Osteoblast (primary cell): ENCODE data around the gene BIK. TPM values are rescaled to one million over a fixed set of nuclear protein-coding genes. Genes with fewer than 3 reads are reported as not detected.

Experiments used
- DNase-seq: peaks from one replicate; pipeline ENCODE4 v3.0.0; 2011; ENCODE audit warnings: low spot score, mixed read lengths; ENCODE audit not compliant: insufficient read length; ENCODE audit errors: missing footprints
- H2AFZ ChIP-seq: 2 replicates; pipeline ENCODE4 v1.6.0; 2011; ENCODE audit warnings: mild to moderate bottlenecking, low read length
- H3K27ac ChIP-seq: 2 replicates; pipeline ENCODE4 v1.5.1; 2011; ENCODE audit warnings: mild to moderate bottlenecking, low read depth, low read length, moderate library complexity
- H3K27me3 ChIP-seq: 2 replicates; pipeline ENCODE4 v1.6.0; 2012; ENCODE audit warnings: mild to moderate bottlenecking, control low read depth, inconsistent platforms, low read length, moderate library complexity; ENCODE audit not compliant: insufficient read depth
- H3K36me3 ChIP-seq: 2 replicates; pipeline ENCODE4 v1.5.1; 2011; ENCODE audit warnings: mild to moderate bottlenecking, low read length, control low read depth, moderate library complexity; ENCODE audit not compliant: insufficient read depth
- H3K4me1 ChIP-seq: 2 replicates; pipeline ENCODE4 v1.5.1; 2011; ENCODE audit warnings: mild to moderate bottlenecking, low read length, control low read depth, moderate library complexity; ENCODE audit not compliant: insufficient read depth
- H3K4me2 ChIP-seq: 2 replicates; pipeline ENCODE4 v1.6.0; 2011; ENCODE audit warnings: mild to moderate bottlenecking, low read length; ENCODE audit not compliant: insufficient read depth
- H3K4me3 ChIP-seq: fragments of 200-600 bp; sonication (generic); 3 replicates; pipeline ENCODE4 v1.5.1; 2012; ENCODE audit warnings: mild to moderate bottlenecking, low read length, inconsistent platforms; ENCODE audit not compliant: insufficient read depth
- H3K79me2 ChIP-seq: 2 replicates; pipeline ENCODE4 v1.6.0; 2012; ENCODE audit warnings: mild to moderate bottlenecking, low read length, control low read depth, inconsistent platforms; ENCODE audit not compliant: insufficient read depth
- H3K9me3 ChIP-seq: 2 replicates; pipeline ENCODE4 v1.5.1; 2011; ENCODE audit warnings: low read depth, low read length, control low read depth
- H4K20me1 ChIP-seq: 2 replicates; pipeline ENCODE4 v1.6.0; 2012; ENCODE audit warnings: mild to moderate bottlenecking, low read length, control low read depth; ENCODE audit not compliant: insufficient read depth
- CTCF ChIP-seq: IDR thresholded peaks from 2 replicates; pipeline ENCODE4 v1.5.1; 2011; ENCODE audit warnings: mild to moderate bottlenecking, low read depth, low read length, moderate library complexity; ENCODE audit errors: extremely low read depth
- total RNA-seq: library from RNA; depleted of rRNA; stranded (reverse); fragments of >200 nt; gene quantifications from 2 replicates; pipeline ENCODE4 v1.2.3, GENCODE V29; 2012

The BIK gene
- total RNA-seq, 1 donor, result not detected

- H2AFZ ChIP-seq, result no peak overlapping the region
These were observed 38.0 kb downstream of the BIK start for GRCh38 chr22:43148581-43148980.

GRCh38 chr22:43150731-43151206 lies 40.2 kb downstream of the BIK start:
- no peaks in the 10 kb centered on the region for H3K9me3 ChIP-seq
- no peaks in the 10 kb centered on the region for H3K36me3 ChIP-seq
- no peaks in the 10 kb centered on the region for H3K27me3 ChIP-seq
- H3K4me3 ChIP-seq, result peak overlapping the region; percentile 86
- H4K20me1 ChIP-seq, result peaks cover 14% of the 10 kb centered on the region
- peaks cover 9% of the 10 kb centered on the region for H3K4me1 ChIP-seq
- DNase-seq, result peak; percentile 60
- peaks cover 42% of the 10 kb centered on the region for H3K79me2 ChIP-seq
- H2AFZ ChIP-seq, result peak overlapping the region; percentile 61
- TF ChIP-seq CTCF, result no peak
- H3K4me2 ChIP-seq, result peak overlapping the region; percentile 95
- H3K27ac ChIP-seq, result no peak overlapping the region

More at GRCh38 chr22:43148581-43148980, 38.0 kb downstream of the BIK start:
- Histone ChIP-seq H3K79me2 (peaks cover 21% of the 10 kb centered on the region), H3K27ac (no peak overlapping the region), H3K27me3 (no peaks in the 10 kb centered on the region), H4K20me1 (peaks cover 2% of the 10 kb centered on the region), H3K36me3 (no peaks in the 10 kb centered on the region), H3K4me2 (no peak overlapping the region), H3K9me3 (no peaks in the 10 kb centered on the region), H3K4me3 (no peak overlapping the region), H3K4me1 (peaks cover 2% of the 10 kb centered on the region)
- TF ChIP-seq CTCF, result no peak
- no peak for DNase-seq

GRCh38 chr22:43151251-43152002 lies 40.9 kb downstream of the BIK start, which contains the start of gene TSPO:
TSS of gene TSPO (plus strand) at chr22:43151559. CDS start at chr22:43159239, 7,680 bp downstream.
- Histone ChIP-seq H3K4me2 (peak within 1 kb of the TSS; percentile 95), H4K20me1 (peaks cover 18% of the 10 kb centered on the region), H2AFZ (peak within 1 kb of the TSS; percentile 61), H3K36me3 (no peaks in the 10 kb centered on the region), H3K4me3 (peak within 1 kb of the TSS; percentile 86), H3K79me2 (peaks cover 48% of the 10 kb centered on the region), H3K27ac (peak within 1 kb of the TSS; percentile 67), H3K4me1 (peaks cover 9% of the 10 kb centered on the region), H3K9me3 (no peaks in the 10 kb centered on the region), H3K27me3 (no peaks in the 10 kb centered on the region)
- no peak for TF ChIP-seq CTCF
- DNase-seq, result peak; percentile 98

GRCh38 chr22:43152003-43152356 lies 41.4 kb downstream of the BIK start:
- TF ChIP-seq CTCF, result no peak
- peak; percentile 91 for DNase-seq
- Histone ChIP-seq H3K79me2 (peaks cover 54% of the 10 kb centered on the region), H3K4me1 (peaks cover 9% of the 10 kb centered on the region), H4K20me1 (peaks cover 24% of the 10 kb centered on the region), H3K36me3 (peaks cover 2% of the 10 kb centered on the region), H3K4me2 (peak overlapping the region; percentile 95), H2AFZ (peak overlapping the region; percentile 57), H3K9me3 (no peaks in the 10 kb centered on the region), H3K4me3 (peak overlapping the region; percentile 86), H3K27me3 (no peaks in the 10 kb centered on the region), H3K27ac (peak overlapping the region; percentile 67)
